ENCODE data around the gene FMN1.

FMN1 gene

GRCh38 chr15:32986147-32986546, 208.4 kb downstream of the FMN1 start:
- no peak for DNase-seq
- no peaks in the 10 kb centered on the region for H3K79me2 ChIP-seq (ENCODE audit: control insufficient read depth, insufficient read depth, low read length, poor library complexity)
- H3K4me1 ChIP-seq (ENCODE audit: control insufficient read depth in 1 of 2, insufficient read depth in 2 of 2, low read length in 2 of 2), result no peaks in the 10 kb centered on the region
- H3K27me3 ChIP-seq (ENCODE audit: insufficient read depth, low read length), result no peaks in the 10 kb centered on the region
- no peak overlapping the region for H2AFZ ChIP-seq (ENCODE audit: insufficient read depth, low read length, poor library complexity)
- H2AK5ac ChIP-seq (ENCODE audit: low read length), result no peak overlapping the region
- no peak overlapping the region for H3K18ac ChIP-seq (ENCODE audit: low read length)
- WGBS (ENCODE audit: extremely low coverage, insufficient coverage, insufficient read length), result no CpG with 5 or more reads among the region's 2 CpGs
- no peak overlapping the region for H4K8ac ChIP-seq (ENCODE audit: low read depth, low read length)
- no peaks in the 10 kb centered on the region for H3K36me3 ChIP-seq (ENCODE audit: control insufficient read depth in 1 of 2, insufficient read depth in 2 of 2, low read length in 2 of 2)
- no peak overlapping the region for H2BK120ac ChIP-seq (ENCODE audit: insufficient read depth, low read length, poor library complexity)
- H3K9ac ChIP-seq (ENCODE audit: low read length), result no peak overlapping the region
- H3K79me1 ChIP-seq (ENCODE audit: low read length), result no peaks in the 10 kb centered on the region
- H2BK12ac ChIP-seq (ENCODE audit: low read length), result no peak overlapping the region
- H3K4me3 ChIP-seq (ENCODE audit: low read depth, low read length), result no peak overlapping the region
- H3K4ac ChIP-seq (ENCODE audit: low read depth, low read length), result no peak overlapping the region
- no peak overlapping the region for H2BK5ac ChIP-seq (ENCODE audit: low read depth, low read length, poor library complexity)
- H3K4me2 ChIP-seq (ENCODE audit: low read length), result no peak overlapping the region
- no peak overlapping the region for H3K27ac ChIP-seq (ENCODE audit: low read depth, low read length)
- H3K23ac ChIP-seq (ENCODE audit: low read length), result no peak overlapping the region
- H4K91ac ChIP-seq (ENCODE audit: low read depth, low read length), result no peak overlapping the region
- no peaks in the 10 kb centered on the region for H3K9me3 ChIP-seq (ENCODE audit: insufficient read depth, low read depth, low read length)
- H3K14ac ChIP-seq (ENCODE audit: low read length), result no peak overlapping the region
- no peak overlapping the region for H4K12ac ChIP-seq (ENCODE audit: low read depth, low read length)

- no peak overlapping the region for H3K4me2 ChIP-seq (ENCODE audit: low read length)
- no peaks in the 10 kb centered on the region for H3K79me2 ChIP-seq (ENCODE audit: control insufficient read depth, insufficient read depth, low read length, poor library complexity)
- H3K9me3 ChIP-seq (ENCODE audit: insufficient read depth, low read depth, low read length), result no peaks in the 10 kb centered on the region
- H4K91ac ChIP-seq (ENCODE audit: low read depth, low read length), result no peak overlapping the region
- H2AFZ ChIP-seq (ENCODE audit: insufficient read depth, low read length, poor library complexity), result no peak overlapping the region
- no peak overlapping the region for H2AK5ac ChIP-seq (ENCODE audit: low read length)
- H4K8ac ChIP-seq (ENCODE audit: low read depth, low read length), result no peak overlapping the region
- no peaks in the 10 kb centered on the region for H3K27me3 ChIP-seq (ENCODE audit: insufficient read depth, low read length)
- H3K14ac ChIP-seq (ENCODE audit: low read length), result no peak overlapping the region
- no CpG with 5 or more reads among the region's 7 CpGs for WGBS (ENCODE audit: extremely low coverage, insufficient coverage, insufficient read length)
- no peaks in the 10 kb centered on the region for H3K36me3 ChIP-seq (ENCODE audit: control insufficient read depth in 1 of 2, insufficient read depth in 2 of 2, low read length in 2 of 2)
- no peak overlapping the region for H3K18ac ChIP-seq (ENCODE audit: low read length)
- H3K79me1 ChIP-seq (ENCODE audit: low read length), result no peaks in the 10 kb centered on the region
- no peaks in the 10 kb centered on the region for H3K4me1 ChIP-seq (ENCODE audit: control insufficient read depth in 1 of 2, insufficient read depth in 2 of 2, low read length in 2 of 2)
- no peak overlapping the region for H2BK12ac ChIP-seq (ENCODE audit: low read length)
- no peak for DNase-seq
- H3K9ac ChIP-seq (ENCODE audit: low read length), result no peak overlapping the region
- H3K23ac ChIP-seq (ENCODE audit: low read length), result no peak overlapping the region
- no peak overlapping the region for H3K4me3 ChIP-seq (ENCODE audit: low read depth, low read length)
- H3K4ac ChIP-seq (ENCODE audit: low read depth, low read length), result no peak overlapping the region
- H3K27ac ChIP-seq (ENCODE audit: low read depth, low read length), result no peak overlapping the region
- no peak overlapping the region for H2BK120ac ChIP-seq (ENCODE audit: insufficient read depth, low read length, poor library complexity)
- H4K12ac ChIP-seq (ENCODE audit: low read depth, low read length), result no peak overlapping the region
- H2BK5ac ChIP-seq (ENCODE audit: low read depth, low read length, poor library complexity), result no peak overlapping the region
Observed at GRCh38 chr15:32983679-32984078, 210.8 kb downstream of the FMN1 start.

GRCh38 chr15:32982001-32982400, 212.5 kb downstream of the FMN1 start:
- H3K18ac ChIP-seq (ENCODE audit: low read length), result no peak overlapping the region
- no peaks in the 10 kb centered on the region for H3K4me1 ChIP-seq (ENCODE audit: control insufficient read depth in 1 of 2, insufficient read depth in 2 of 2, low read length in 2 of 2)
- no peak overlapping the region for H3K4me2 ChIP-seq (ENCODE audit: low read length)
- H3K4me3 ChIP-seq (ENCODE audit: low read depth, low read length), result no peak overlapping the region
- H4K12ac ChIP-seq (ENCODE audit: low read depth, low read length), result no peak overlapping the region
- H3K4ac ChIP-seq (ENCODE audit: low read depth, low read length), result no peak overlapping the region
- no peak overlapping the region for H3K14ac ChIP-seq (ENCODE audit: low read length)
- no peak overlapping the region for H2BK12ac ChIP-seq (ENCODE audit: low read length)
- H3K23ac ChIP-seq (ENCODE audit: low read length), result no peak overlapping the region
- no peaks in the 10 kb centered on the region for H3K79me1 ChIP-seq (ENCODE audit: low read length)
- no peak overlapping the region for H3K27ac ChIP-seq (ENCODE audit: low read depth, low read length)
- H3K9me3 ChIP-seq (ENCODE audit: insufficient read depth, low read depth, low read length), result no peaks in the 10 kb centered on the region
- no peak overlapping the region for H2BK5ac ChIP-seq (ENCODE audit: low read depth, low read length, poor library complexity)
- no peak overlapping the region for H2AFZ ChIP-seq (ENCODE audit: insufficient read depth, low read length, poor library complexity)
- no peak overlapping the region for H3K9ac ChIP-seq (ENCODE audit: low read length)
- H4K91ac ChIP-seq (ENCODE audit: low read depth, low read length), result no peak overlapping the region
- H4K8ac ChIP-seq (ENCODE audit: low read depth, low read length), result no peak overlapping the region
- H2AK5ac ChIP-seq (ENCODE audit: low read length), result no peak overlapping the region
- no CpG with 5 or more reads among the region's 4 CpGs for WGBS (ENCODE audit: extremely low coverage, insufficient coverage, insufficient read length)
- no peaks in the 10 kb centered on the region for H3K36me3 ChIP-seq (ENCODE audit: control insufficient read depth in 1 of 2, insufficient read depth in 2 of 2, low read length in 2 of 2)
- no peaks in the 10 kb centered on the region for H3K79me2 ChIP-seq (ENCODE audit: control insufficient read depth, insufficient read depth, low read length, poor library complexity)
- H3K27me3 ChIP-seq (ENCODE audit: insufficient read depth, low read length), result no peaks in the 10 kb centered on the region
- H2BK120ac ChIP-seq (ENCODE audit: insufficient read depth, low read length, poor library complexity), result no peak overlapping the region
- DNase-seq, result no peak

GRCh38 chr15:32981536-32981935, 213.0 kb downstream of the FMN1 start:
- H3K18ac ChIP-seq (ENCODE audit: low read length), result no peak overlapping the region
- no peak overlapping the region for H3K23ac ChIP-seq (ENCODE audit: low read length)
- DNase-seq, result no peak
- H3K4ac ChIP-seq (ENCODE audit: low read depth, low read length), result no peak overlapping the region
- H3K4me3 ChIP-seq (ENCODE audit: low read depth, low read length), result no peak overlapping the region
- no peak overlapping the region for H2AK5ac ChIP-seq (ENCODE audit: low read length)
- no CpG with 5 or more reads among the region's 1 CpG for WGBS (ENCODE audit: extremely low coverage, insufficient coverage, insufficient read length)
- no peak overlapping the region for H2BK5ac ChIP-seq (ENCODE audit: low read depth, low read length, poor library complexity)
- no peaks in the 10 kb centered on the region for H3K79me2 ChIP-seq (ENCODE audit: control insufficient read depth, insufficient read depth, low read length, poor library complexity)
- no peak overlapping the region for H2AFZ ChIP-seq (ENCODE audit: insufficient read depth, low read length, poor library complexity)
- no peak overlapping the region for H4K8ac ChIP-seq (ENCODE audit: low read depth, low read length)
- H3K9ac ChIP-seq (ENCODE audit: low read length), result no peak overlapping the region
- H2BK120ac ChIP-seq (ENCODE audit: insufficient read depth, low read length, poor library complexity), result no peak overlapping the region
- H2BK12ac ChIP-seq (ENCODE audit: low read length), result no peak overlapping the region
- H4K12ac ChIP-seq (ENCODE audit: low read depth, low read length), result no peak overlapping the region
- H3K36me3 ChIP-seq (ENCODE audit: control insufficient read depth in 1 of 2, insufficient read depth in 2 of 2, low read length in 2 of 2), result no peaks in the 10 kb centered on the region
- H3K14ac ChIP-seq (ENCODE audit: low read length), result no peak overlapping the region
- H3K79me1 ChIP-seq (ENCODE audit: low read length), result no peaks in the 10 kb centered on the region
- no peaks in the 10 kb centered on the region for H3K4me1 ChIP-seq (ENCODE audit: control insufficient read depth in 1 of 2, insufficient read depth in 2 of 2, low read length in 2 of 2)
- H4K91ac ChIP-seq (ENCODE audit: low read depth, low read length), result no peak overlapping the region
- H3K9me3 ChIP-seq (ENCODE audit: insufficient read depth, low read depth, low read length), result no peaks in the 10 kb centered on the region
- no peak overlapping the region for H3K4me2 ChIP-seq (ENCODE audit: low read length)
- H3K27ac ChIP-seq (ENCODE audit: low read depth, low read length), result no peak overlapping the region
- no peaks in the 10 kb centered on the region for H3K27me3 ChIP-seq (ENCODE audit: insufficient read depth, low read length)
